HUES6 (cell line): ENCODE data around the gene ISYNA1.

Experiments used
- H3K27ac ChIP-seq: 2 replicates; pipeline ENCODE4 v1.7.0; 2013; ENCODE audit warnings: low read depth, mild to moderate bottlenecking, low read length, inconsistent platforms
- H3K27me3 ChIP-seq: 2 replicates; pipeline ENCODE4 v1.6.1; 2013; ENCODE audit warnings: low read length; ENCODE audit not compliant: control insufficient read depth, insufficient read depth
- H3K36me3 ChIP-seq: 2 replicates; pipeline ENCODE4 v1.6.1; 2013; ENCODE audit warnings: low read length; ENCODE audit not compliant: control insufficient read depth, insufficient read depth
- H3K4me1 ChIP-seq: 2 replicates; pipeline ENCODE4 v1.6.1; 2013; ENCODE audit warnings: low read length; ENCODE audit not compliant: control insufficient read depth, insufficient read depth
- H3K4me3 ChIP-seq: 2 replicates; pipeline ENCODE4 v1.5.1; 2013; ENCODE audit warnings: low read depth, low read length
- H3K9ac ChIP-seq: one replicate; pipeline ENCODE4 v1.6.1; 2013; ENCODE audit warnings: mild to moderate bottlenecking, low read length
- H3K9me3 ChIP-seq: 2 replicates; pipeline ENCODE4 v1.6.1; 2013; ENCODE audit warnings: low read depth, low read length; ENCODE audit not compliant: control insufficient read depth, insufficient read depth

ISYNA1 gene

DNA sequence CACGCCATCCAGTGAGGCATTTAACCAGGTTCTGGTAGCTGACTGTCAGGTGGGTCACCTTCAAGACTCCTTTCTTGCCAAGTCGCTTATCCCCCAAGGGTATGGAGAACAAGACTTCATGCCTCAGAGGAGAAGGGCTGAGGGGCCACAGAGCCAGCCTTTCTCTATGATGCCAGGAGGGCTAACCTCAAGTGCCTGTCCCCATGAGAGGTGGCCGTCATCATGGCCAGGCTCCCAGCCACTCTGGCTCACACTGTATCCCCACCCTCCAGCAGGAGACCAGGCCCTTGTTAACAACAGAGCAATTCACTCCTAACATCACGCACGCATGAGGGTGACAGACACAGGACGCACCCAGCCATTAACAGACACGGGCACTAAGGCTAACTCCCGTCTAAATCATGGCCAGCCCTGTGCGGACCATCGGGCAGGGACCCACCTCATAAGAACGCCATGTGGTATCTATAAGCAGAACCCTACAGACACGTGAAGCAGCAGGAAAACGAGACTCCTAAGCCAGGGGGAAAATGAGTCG is 38.6 kb upstream of the ISYNA1 start:
- H3K4me3 ChIP-seq, result no peak overlapping the region
- no peak overlapping the region for H3K27ac ChIP-seq
- H3K9me3 ChIP-seq, result no peaks in the 10 kb centered on the region
- no peaks in the 10 kb centered on the region for H3K36me3 ChIP-seq
- no peaks in the 10 kb centered on the region for H3K27me3 ChIP-seq
- H3K9ac ChIP-seq, result no peak overlapping the region
- H3K4me1 ChIP-seq, result peaks cover 6% of the 10 kb centered on the region; the same call in 1 of the 2 replicates

DNA sequence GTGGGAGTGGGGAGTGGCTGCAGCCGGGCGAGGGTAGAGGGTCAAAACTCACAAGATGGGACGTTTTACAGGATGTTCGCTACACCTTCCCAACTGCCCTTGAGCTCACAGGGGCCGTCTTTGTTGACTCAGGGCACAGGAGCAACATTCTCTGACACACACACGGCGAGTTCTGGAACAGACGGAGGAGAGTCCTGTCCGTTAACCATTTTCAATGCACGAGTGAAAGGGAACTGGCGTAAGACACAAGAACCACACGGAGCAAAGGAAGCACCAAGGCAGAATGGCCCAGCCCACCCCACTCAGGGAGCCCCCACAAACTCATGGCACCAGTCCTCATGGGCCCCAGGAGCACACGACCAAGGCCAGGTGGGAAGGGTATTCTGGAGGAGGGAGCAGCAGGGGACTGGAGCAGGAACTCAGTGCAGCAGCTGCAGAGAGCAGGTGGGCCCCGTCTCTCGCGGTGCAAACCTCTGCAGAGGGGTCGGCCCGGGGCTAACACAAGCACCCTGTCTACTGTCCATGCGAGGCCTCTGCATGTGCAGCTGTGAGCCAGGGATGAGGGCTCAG is 37.9 kb upstream of the ISYNA1 start:
- H3K27ac ChIP-seq, result no peak overlapping the region
- no peak overlapping the region for H3K9ac ChIP-seq

DNA sequence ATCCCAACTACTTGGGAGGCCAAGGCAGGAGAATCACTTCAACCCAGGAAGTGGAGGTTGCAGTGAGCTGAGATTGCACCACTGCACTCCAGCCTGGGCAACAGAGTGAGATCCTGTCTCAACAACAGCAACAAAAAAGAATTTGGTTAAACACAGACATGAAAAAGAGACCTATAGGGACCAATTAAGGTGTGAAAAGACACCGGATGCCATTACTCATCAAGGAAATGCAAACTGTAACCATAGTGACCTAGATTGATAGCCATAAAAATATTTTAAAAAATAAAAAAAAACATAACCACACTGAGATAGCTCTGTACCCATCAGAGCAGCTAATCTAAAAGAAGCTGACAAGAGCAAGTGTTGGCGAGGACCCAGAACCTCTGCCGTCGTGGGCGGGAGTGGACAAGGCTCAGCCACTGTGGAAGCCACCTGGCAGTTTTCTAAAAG is 37.1 kb upstream of the ISYNA1 start:
- H3K9ac ChIP-seq, result no peak overlapping the region
- no peaks in the 10 kb centered on the region for H3K27me3 ChIP-seq
- H3K27ac ChIP-seq, result no peak overlapping the region
- H3K4me3 ChIP-seq, result no peak overlapping the region
- H3K36me3 ChIP-seq, result no peaks in the 10 kb centered on the region
- H3K9me3 ChIP-seq, result no peaks in the 10 kb centered on the region
- peaks cover 13% of the 10 kb centered on the region for H3K4me1 ChIP-seq

More for the DNA sequence above, 37.9 kb upstream of the ISYNA1 start:
- H3K36me3 ChIP-seq, result no peaks in the 10 kb centered on the region
- H3K4me1 ChIP-seq, result peaks cover 6% of the 10 kb centered on the region; the same call in 1 of the 2 replicates
- no peak overlapping the region for H3K4me3 ChIP-seq
- H3K27me3 ChIP-seq, result no peaks in the 10 kb centered on the region
- H3K9me3 ChIP-seq, result no peaks in the 10 kb centered on the region

DNA sequence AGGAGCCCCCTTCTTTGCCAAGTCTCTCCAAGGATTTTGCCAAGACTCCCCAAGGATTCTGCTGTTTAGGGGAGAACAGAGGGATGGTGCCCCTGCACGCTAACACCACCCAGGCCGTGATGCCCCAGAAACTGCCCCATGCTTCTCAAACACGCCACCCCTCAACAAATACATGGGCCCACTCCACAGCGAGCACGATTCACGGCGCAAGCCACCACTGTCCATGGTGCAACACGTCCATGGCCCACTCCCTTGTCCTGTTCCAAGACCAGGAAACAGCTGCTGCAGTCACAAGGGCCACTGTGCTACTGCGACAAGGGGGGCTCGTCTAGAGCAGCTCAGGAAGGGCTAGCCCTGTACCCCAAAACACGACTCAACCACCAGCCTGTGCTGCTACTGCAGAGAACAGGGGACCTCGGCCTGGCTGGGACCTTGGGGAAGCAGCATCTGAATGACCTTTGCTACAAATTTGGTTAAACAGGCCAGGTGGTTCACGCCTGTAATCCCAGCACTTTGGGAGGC is 36.5 kb upstream of the ISYNA1 start:
- H3K27ac ChIP-seq, result no peak overlapping the region
- H3K36me3 ChIP-seq, result no peaks in the 10 kb centered on the region

DNA sequence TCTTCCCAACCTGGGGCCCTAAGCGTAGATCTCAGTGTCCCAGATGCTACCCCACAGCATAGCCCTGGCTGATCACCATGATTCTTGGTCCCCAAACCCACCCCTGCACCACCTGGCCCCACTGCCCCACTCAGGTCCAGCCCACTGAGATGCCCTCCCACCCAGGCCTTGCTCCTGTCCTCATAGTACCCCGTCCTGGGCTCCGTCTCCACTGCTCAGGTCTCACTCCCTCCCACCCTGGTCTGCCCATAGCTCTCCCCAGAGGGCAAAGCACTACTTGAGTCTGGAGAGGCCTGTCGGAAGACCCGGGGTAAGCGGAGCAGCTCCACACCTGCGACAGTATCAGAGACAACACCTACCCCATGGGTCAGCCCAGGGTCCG is 35.8 kb upstream of the ISYNA1 start:
- no peaks in the 10 kb centered on the region for H3K36me3 ChIP-seq
- H3K9me3 ChIP-seq, result no peaks in the 10 kb centered on the region
- H3K4me1 ChIP-seq, result peaks cover 13% of the 10 kb centered on the region
- H3K27me3 ChIP-seq, result no peaks in the 10 kb centered on the region
- H3K4me3 ChIP-seq, result no peak overlapping the region
- no peak overlapping the region for H3K27ac ChIP-seq
- H3K9ac ChIP-seq, result no peak overlapping the region

More for the DNA sequence above, 36.5 kb upstream of the ISYNA1 start:
- Histone ChIP-seq H3K9me3 (no peaks in the 10 kb centered on the region), H3K9ac (no peak overlapping the region), H3K4me1 (peaks cover 17% of the 10 kb centered on the region), H3K4me3 (no peak overlapping the region), H3K27me3 (no peaks in the 10 kb centered on the region)

DNA sequence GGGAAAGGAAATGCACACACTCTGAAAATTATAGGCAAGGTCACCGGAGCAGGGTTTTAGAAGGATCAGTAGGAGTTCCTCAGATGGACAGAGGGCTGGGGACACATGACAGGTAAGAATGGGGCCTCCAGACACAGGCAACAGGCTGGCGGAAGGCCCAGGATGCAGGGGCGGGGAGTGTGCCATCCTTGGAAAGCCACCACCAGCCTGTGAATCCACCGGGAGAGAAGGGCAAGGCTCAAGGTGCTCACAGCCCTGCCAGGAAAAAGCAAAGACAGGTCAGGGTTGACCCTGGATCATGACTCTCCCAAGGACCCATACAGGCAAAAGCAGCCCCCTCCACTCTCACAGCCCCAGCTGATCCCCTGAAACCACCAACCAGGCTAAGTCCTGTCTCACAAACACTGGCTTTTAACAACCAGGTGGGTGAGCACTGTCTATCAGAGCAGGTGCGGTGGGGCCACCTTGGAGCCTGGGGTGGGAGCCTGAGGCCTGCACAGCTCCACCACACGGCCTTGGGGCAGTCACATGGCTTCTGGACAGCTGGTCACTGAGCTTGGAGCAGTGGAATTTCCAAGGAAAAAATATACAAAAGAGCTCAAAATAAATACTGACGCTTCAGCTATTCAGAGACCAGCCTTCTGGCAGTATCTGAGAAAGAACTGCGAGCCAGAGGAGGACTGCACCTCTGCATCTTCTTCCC is 35.2 kb upstream of the ISYNA1 start:
- H3K9ac ChIP-seq, result no peak overlapping the region
- H3K4me1 ChIP-seq, result peaks cover 12% of the 10 kb centered on the region
- no peaks in the 10 kb centered on the region for H3K36me3 ChIP-seq
- H3K27ac ChIP-seq, result no peak overlapping the region
- H3K27me3 ChIP-seq, result no peaks in the 10 kb centered on the region
- H3K9me3 ChIP-seq, result no peaks in the 10 kb centered on the region
- H3K4me3 ChIP-seq, result no peak overlapping the region

DNA sequence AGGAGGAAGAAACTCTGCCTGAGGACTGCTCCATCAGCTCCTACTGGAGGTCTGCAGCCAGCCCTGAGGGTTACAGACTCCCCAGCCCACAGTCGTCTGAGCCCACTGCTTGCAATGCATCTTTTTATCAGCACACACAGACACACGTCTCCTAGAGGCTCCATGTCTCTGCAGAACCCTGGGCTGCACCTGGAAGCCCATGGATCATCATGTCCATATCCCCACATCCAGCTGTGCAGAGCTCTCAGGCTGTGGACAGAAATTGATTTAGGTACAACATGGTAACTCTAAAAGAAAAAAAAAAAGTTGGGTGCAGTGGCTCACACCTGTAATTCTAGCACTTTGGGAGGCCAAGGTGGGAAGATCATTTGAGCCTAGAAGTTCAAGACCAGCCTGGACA is 32.9 kb upstream of the ISYNA1 start:
- Histone ChIP-seq H3K4me3 (no peak overlapping the region), H3K4me1 (peaks cover 12% of the 10 kb centered on the region), H3K9me3 (no peaks in the 10 kb centered on the region), H3K36me3 (no peaks in the 10 kb centered on the region), H3K27me3 (no peaks in the 10 kb centered on the region), H3K9ac (no peak overlapping the region), H3K27ac (no peak overlapping the region)

DNA sequence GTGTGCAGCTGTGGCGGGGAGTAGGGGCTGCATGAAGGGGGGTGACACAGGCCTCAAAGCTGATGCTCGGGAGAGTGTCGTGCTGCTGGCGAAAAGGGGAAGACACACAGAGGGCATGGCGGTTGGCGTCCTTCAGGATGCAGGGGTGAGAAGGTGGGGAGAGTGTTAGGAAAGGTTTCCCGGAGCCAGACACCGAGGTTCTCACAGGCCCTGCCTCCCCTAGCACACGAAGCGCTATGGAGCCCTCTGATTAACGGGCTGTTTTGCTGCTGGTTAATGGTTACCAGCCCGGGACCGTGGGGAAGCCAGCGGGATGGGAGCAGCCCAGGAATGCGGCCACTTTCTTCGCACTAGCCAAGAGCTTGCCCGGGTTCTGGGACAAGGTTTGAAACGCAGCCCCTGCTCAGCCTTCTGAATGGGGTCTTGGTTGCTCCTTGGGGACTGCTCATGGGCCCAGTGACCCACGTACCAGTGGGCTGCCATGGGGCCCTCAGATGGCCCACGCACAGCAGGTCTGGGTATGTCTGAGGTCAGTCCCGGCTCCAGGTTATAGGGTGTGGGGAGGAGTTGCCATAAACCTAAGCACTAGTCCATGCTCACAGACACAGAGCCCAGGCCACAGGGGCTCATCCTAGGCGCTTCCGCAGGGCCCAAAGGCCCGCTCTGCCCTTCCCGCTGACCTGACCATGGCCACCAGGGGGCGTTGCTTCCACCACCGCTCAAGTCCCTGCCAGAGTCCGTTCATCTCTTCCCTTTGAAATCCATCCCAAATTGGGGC is 31.3 kb upstream of the ISYNA1 start:
- H3K4me1 ChIP-seq, result peaks cover 16% of the 10 kb centered on the region
- no peaks in the 10 kb centered on the region for H3K27me3 ChIP-seq
- H3K36me3 ChIP-seq, result peaks cover 10% of the 10 kb centered on the region; the same call in 1 of the 2 replicates
- no peaks in the 10 kb centered on the region for H3K9me3 ChIP-seq
- no peak overlapping the region for H3K9ac ChIP-seq
- H3K4me3 ChIP-seq, result no peak overlapping the region
- no peak overlapping the region for H3K27ac ChIP-seq

DNA sequence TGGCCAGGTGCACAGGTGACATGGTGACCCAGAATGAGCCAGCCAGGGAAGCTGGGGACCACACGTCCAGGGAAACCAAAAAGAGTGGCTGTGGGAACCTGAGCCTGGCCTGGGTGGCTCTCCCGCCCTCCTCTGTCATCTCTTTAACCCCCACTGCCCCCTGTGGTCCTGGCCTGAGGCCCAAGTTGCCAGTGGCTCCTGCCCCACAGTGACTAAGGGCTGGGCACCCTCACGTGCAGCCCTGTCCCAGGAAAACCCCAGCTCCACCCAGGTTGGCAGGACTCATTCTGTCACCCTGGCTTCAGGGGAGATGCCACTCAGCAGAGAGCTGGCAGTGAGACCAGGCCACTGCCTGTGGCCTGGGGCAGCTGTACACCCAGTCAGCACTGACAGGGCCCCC is 30.6 kb upstream of the ISYNA1 start:
- H3K9me3 ChIP-seq, result no peaks in the 10 kb centered on the region
- H3K36me3 ChIP-seq, result peaks cover 12% of the 10 kb centered on the region; the same call in 1 of the 2 replicates
- H3K27ac ChIP-seq, result no peak overlapping the region
- no peak overlapping the region for H3K4me3 ChIP-seq
- H3K9ac ChIP-seq, result no peak overlapping the region
- H3K27me3 ChIP-seq, result no peaks in the 10 kb centered on the region
- H3K4me1 ChIP-seq, result peaks cover 16% of the 10 kb centered on the region

DNA sequence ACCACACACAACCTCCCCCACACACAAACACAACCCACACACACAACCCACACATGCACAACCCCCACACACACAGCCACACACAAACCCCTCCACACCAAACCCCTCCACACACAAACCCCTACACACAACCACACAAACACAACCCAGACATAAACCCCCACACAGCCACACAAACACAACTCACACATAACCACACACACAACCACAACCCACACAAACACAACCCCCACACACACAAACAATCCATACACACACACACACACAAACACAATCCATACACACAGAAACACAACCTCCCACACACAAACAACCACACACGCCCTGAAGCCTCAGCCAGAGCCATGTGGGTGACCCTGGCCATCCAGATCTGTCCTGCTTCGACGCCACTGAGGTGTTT is 30.0 kb upstream of the ISYNA1 start:
- Histone ChIP-seq H3K27ac (no peak overlapping the region), H3K4me3 (no peak overlapping the region), H3K27me3 (no peaks in the 10 kb centered on the region), H3K9me3 (no peaks in the 10 kb centered on the region), H3K36me3 (peaks cover 12% of the 10 kb centered on the region; the same call in 1 of the 2 replicates), H3K4me1 (peaks cover 16% of the 10 kb centered on the region), H3K9ac (no peak overlapping the region)
